PFSK-1 (cell line): Measurements from ENCODE around the gene EFEMP1.

Source experiments
- POLR2AphosphoS5 ChIP-seq: IDR thresholded peaks from 2 replicates; pipeline ENCODE4 v1.6.1; 2012; ENCODE audit warnings: low read depth, mild to moderate bottlenecking, control low read depth, low read length, moderate library complexity
- SIN3A ChIP-seq: IDR thresholded peaks from 2 replicates; pipeline ENCODE4 v1.6.1; 2012; ENCODE audit warnings: mild to moderate bottlenecking, low read length, moderate library complexity, borderline replicate concordance; ENCODE audit not compliant: insufficient read depth
- TAF1 ChIP-seq: IDR thresholded peaks from 2 replicates; pipeline ENCODE4 v1.6.1; 2012; ENCODE audit warnings: low read length, control low read depth, borderline replicate concordance; ENCODE audit not compliant: insufficient read depth
- TF ChIP-seq, protein P1 (sequence below), 2 experiments: IDR thresholded peaks; 2 replicates each; pipeline versions ENCODE4 v1.6.1 to v1.8.0; 2011 to 2012; ENCODE audit warnings: low read depth in 2 of 2, low read length in 2 of 2, control low read depth in 1 of 2, inconsistent platforms in 1 of 2, mild to moderate bottlenecking in 1 of 2, moderate library complexity in 1 of 2; ENCODE audit not compliant: insufficient read depth in 1 of 2

DNA sequence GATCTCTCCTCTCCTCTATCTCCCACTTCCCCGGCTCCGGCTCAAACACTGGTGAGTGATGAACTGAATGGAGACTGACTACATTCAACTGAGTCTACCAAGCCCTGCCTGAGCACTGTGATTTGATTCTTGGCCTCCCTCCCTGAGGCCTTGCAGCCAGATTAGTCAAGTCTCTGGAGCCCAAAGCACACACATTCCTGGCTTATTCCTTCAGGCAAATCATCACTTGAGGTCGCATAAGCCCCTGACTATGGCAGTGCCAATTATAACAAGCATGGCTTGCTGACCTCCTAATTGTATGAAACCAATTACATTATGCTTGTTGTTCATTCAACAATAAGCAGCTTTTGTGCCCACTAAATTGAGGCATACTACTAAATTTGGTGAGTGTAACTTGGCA is 34.6 kb downstream of the EFEMP1 start:
- TF ChIP-seq, protein P1, sequence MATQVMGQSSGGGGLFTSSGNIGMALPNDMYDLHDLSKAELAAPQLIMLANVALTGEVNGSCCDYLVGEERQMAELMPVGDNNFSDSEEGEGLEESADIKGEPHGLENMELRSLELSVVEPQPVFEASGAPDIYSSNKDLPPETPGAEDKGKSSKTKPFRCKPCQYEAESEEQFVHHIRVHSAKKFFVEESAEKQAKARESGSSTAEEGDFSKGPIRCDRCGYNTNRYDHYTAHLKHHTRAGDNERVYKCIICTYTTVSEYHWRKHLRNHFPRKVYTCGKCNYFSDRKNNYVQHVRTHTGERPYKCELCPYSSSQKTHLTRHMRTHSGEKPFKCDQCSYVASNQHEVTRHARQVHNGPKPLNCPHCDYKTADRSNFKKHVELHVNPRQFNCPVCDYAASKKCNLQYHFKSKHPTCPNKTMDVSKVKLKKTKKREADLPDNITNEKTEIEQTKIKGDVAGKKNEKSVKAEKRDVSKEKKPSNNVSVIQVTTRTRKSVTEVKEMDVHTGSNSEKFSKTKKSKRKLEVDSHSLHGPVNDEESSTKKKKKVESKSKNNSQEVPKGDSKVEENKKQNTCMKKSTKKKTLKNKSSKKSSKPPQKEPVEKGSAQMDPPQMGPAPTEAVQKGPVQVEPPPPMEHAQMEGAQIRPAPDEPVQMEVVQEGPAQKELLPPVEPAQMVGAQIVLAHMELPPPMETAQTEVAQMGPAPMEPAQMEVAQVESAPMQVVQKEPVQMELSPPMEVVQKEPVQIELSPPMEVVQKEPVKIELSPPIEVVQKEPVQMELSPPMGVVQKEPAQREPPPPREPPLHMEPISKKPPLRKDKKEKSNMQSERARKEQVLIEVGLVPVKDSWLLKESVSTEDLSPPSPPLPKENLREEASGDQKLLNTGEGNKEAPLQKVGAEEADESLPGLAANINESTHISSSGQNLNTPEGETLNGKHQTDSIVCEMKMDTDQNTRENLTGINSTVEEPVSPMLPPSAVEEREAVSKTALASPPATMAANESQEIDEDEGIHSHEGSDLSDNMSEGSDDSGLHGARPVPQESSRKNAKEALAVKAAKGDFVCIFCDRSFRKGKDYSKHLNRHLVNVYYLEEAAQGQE (IDR thresholded peaks at IDR 0.05; ENCODE audit: insufficient read depth in 1 of 2, low read depth in 2 of 2, low read length in 2 of 2), result no peak
- no peak for TF ChIP-seq TAF1
- TF ChIP-seq SIN3A, result no peak
- no peak for TF ChIP-seq POLR2AphosphoS5
